Measurements from ENCODE around the gene MGMT.

GRCh38 chr10:129581827-129582411 is 114.9 kb downstream of the MGMT start:
- TF ChIP-seq POLR2A (IDR thresholded peaks at IDR 0.05) (no peak), CTCF (IDR thresholded peaks at IDR 0.05) (no peak), POLR2AphosphoS5 (IDR thresholded peaks at IDR 0.05) (no peak)
